ENCODE data around the gene KCNQ1. TPM values are rescaled to one million over a fixed set of nuclear protein-coding genes. Genes with fewer than 3 reads are reported as not detected.

Gene KCNQ1
- total and polyA plus RNA-seq, 2 of the 13 experiments (the other 11 are each of a cell fraction or from before 2014, with no cell fraction given): 0.02 to 0.08 TPM

- no peak for TF ChIP-seq ZNF547 (CRISPR knock-in tag; IDR thresholded peaks at IDR 0.05)
- TF ChIP-seq ZKSCAN1 (IDR thresholded peaks at IDR 0.05; ENCODE audit: low read length): no peak
- TF ChIP-seq RBAK (CRISPR knock-in tag; IDR thresholded peaks at IDR 0.05): no peak
- no peak for TF ChIP-seq NFRKB (IDR thresholded peaks at IDR 0.05)
- TF ChIP-seq RXRA (CRISPR knock-in tag; IDR thresholded peaks at IDR 0.05): no peak; the same call in 1 of the 2 replicates
- TF ChIP-seq POLR2A (IDR thresholded peaks at IDR 0.05; ENCODE audit: insufficient read depth in 1 of 2, low read depth in 2 of 2, low read length in 2 of 2): peak in 1 of 2 experiments; percentile 72; a peak in 2 of 4 replicates
- TF ChIP-seq ZNF446 (CRISPR knock-in tag; IDR thresholded peaks at IDR 0.05): no peak
- peak; percentile 16 for TF ChIP-seq XRCC5 (optimal IDR thresholded peaks at IDR 0.05; ENCODE audit: low read length)
- 0 out of 2 replicates have a peak, but pooled peaks have one; percentile 2 for TF ChIP-seq KMT2A (CRISPR knock-in tag; IDR thresholded peaks at IDR 0.05)
- TF ChIP-seq HNF4A (CRISPR knock-in tag; IDR thresholded peaks at IDR 0.05): peak; percentile 66
- no peak for TF ChIP-seq SP4 (CRISPR knock-in tag; IDR thresholded peaks at IDR 0.05)
- TF ChIP-seq EZH2 (conservative IDR thresholded peaks at IDR 0.05; ENCODE audit: low read depth, low read length): no peak
- TF ChIP-seq ZMYM3 (CRISPR knock-in tag; IDR thresholded peaks at IDR 0.05): 0 out of 2 replicates have a peak, but pooled peaks have one; percentile 32
- TF ChIP-seq ZFP91 (CRISPR knock-in tag; IDR thresholded peaks at IDR 0.05; ENCODE audit: borderline replicate concordance): peak; percentile 48; the same call in 1 of the 2 replicates
- peak; percentile 16; the same call in 1 of the 2 replicates for TF ChIP-seq STAG1 (CRISPR knock-in tag; IDR thresholded peaks at IDR 0.05)
- TF ChIP-seq ATF1 (CRISPR knock-in tag; IDR thresholded peaks at IDR 0.05): no peak
- TF ChIP-seq ZSCAN30 (CRISPR knock-in tag; IDR thresholded peaks at IDR 0.05): 0 out of 2 replicates have a peak, but pooled peaks have one; percentile 38
- no peak for TF ChIP-seq ZNF275 (CRISPR knock-in tag; IDR thresholded peaks at IDR 0.05; ENCODE audit: borderline replicate concordance)
- TF ChIP-seq FOXA3 (CRISPR knock-in tag; IDR thresholded peaks at IDR 0.05): no peak
- peak; percentile 20 for TF ChIP-seq YY1 (IDR thresholded peaks at IDR 0.05; ENCODE audit: insufficient read depth, insufficient replicate concordance, low read depth, low read length)
- TF ChIP-seq SRSF9 (IDR thresholded peaks at IDR 0.05; ENCODE audit: borderline replicate concordance, insufficient read depth, low read depth, low read length, poor library complexity, severe bottlenecking): no peak
- no peak for TF ChIP-seq ZHX1 (CRISPR knock-in tag; IDR thresholded peaks at IDR 0.05; ENCODE audit: low read depth)
- no peak for TF ChIP-seq ATF4 (CRISPR knock-in tag; IDR thresholded peaks at IDR 0.05)
Measured at GRCh38 chr11:2701230-2701629, 256.4 kb downstream of the KCNQ1 start (continued).

All from HepG2 (cell line).